ENCODE data around the gene UBQLN4. TPM values are rescaled to one million over a fixed set of nuclear protein-coding genes. Genes with fewer than 3 reads are reported as not detected.
"Not testable (repeated sequence)": the region's sequence is repeated elsewhere in the genome, so short reads cannot be mapped to it uniquely, and the experiment has no call there.

UBQLN4 gene
- total RNA-seq, 1 donor from 2014 or later: 25.9 TPM

DNA sequence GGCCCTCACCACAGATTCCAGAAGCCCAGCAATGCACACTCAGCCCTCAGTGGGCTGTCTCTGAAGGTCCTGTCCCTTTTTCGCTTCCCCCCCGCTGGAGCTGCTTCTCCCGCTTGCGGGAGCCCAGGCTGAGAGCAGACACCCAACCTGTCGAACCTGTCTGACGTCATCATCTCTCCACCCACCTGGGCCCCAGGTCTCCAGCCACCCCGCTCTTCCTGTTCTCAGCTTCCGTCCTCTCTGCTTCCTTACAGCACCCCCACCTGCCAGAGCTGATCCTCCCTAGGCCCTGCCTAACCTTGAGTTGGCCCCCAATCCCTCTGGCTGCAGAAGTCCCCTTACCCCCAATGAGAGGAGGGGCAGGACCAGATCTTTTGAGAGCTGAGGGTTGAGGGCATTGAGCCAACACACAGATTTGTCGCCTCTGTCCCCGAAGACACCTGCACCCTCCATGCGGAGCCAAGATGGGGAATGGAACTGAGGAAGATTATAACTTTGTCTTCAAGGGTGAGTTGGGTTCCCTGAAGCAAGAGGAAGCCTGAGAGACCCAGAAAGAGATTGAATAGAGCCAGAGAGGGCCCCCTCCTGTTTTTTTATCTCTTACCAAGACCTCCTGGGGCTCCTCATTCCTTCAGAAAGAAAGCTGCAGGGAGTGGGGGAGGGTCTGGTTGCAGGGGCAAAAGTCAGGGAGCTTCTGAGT, 7.5 kb upstream of the UBQLN4 start, which contains the start of gene RAB25:
RAB25 (plus strand) TSS at position 224 of the 700 bp plus-strand sequence; CDS start at position 465, 241 bp downstream.
- no peak for DNase-seq

DNA sequence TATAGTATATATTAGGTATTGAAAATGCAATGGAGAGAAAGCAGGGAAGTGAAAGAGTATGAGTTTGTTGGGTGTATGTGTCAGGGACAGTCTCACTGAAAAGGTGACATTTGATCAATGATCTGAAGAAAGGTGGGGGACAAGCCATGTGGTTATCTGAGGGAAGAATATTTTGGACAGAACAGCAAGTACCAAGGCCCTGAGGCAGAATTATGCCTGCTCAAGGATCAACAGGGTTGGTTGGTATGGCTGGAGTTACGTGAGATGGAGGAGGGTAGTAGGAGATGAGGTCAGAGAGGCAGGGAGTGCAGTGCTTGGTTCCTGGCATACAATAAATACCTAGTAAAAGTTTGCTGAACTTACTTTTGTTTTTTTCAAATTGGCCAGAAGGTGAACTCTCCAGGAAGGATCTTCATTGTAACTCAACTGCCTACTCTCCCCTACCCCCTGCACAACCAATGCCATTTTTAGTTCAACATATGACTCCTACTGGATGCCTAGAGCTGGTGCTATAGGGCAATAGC, 2.8 kb upstream of the UBQLN4 start:
- DNase-seq: no peak

GRCh38 chr1:156055281-156056048, 1.9 kb upstream of the UBQLN4 start:
- DNase-seq: no peak

GRCh38 chr1:156054500-156055280, 1.1 kb upstream of the UBQLN4 start, which contains the start of gene LAMTOR2:
Gene LAMTOR2 (plus strand): TSS chr1:156054782. CDS start chr1:156054890, 108 bp downstream.
- peak; percentile 98 for DNase-seq

DNA sequence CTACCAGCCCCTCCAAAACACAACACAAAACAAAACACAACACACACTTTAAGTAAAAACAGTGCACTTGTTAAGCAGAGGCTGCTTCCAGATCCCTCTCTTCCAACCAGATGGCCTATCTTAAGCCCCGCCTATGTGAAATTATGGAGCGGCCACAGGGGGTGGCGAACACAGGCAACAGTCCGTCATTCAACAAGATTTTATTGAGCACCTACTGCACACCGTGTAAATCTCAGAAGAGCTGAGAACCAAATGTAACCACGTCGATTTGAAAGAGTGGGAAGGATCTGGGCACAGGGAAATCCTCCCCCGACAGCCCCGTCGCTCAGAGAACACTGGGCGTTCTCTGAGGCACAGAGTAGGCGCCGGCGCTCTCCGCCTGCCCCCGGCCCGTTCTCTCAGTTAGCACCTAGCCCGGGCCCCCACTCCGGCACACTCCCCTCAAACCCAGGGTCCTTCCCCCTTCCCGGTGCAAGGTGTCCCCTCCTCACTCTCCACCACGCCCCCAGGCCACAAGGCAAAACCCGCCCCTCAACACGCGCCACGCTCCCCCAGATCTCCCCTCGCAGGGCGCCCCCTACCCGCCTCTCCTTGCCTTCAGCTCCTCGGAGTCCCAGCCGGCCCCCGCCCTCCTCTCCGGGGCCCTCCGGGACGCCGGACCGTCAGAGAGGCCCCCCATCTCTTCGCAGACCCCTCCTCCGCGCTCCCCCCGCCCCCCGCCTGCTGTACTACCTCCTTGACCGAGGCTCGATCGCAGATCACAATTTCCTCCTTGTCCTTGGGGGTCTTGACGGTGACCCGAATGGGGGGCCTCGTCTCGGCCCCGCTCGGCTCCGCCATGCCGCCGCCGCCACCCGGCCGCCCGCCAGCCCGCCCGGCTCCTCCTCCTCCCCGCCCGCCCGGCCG, 483 bp downstream of the UBQLN4 start:
- peak; percentile 51 for DNase-seq

DNA sequence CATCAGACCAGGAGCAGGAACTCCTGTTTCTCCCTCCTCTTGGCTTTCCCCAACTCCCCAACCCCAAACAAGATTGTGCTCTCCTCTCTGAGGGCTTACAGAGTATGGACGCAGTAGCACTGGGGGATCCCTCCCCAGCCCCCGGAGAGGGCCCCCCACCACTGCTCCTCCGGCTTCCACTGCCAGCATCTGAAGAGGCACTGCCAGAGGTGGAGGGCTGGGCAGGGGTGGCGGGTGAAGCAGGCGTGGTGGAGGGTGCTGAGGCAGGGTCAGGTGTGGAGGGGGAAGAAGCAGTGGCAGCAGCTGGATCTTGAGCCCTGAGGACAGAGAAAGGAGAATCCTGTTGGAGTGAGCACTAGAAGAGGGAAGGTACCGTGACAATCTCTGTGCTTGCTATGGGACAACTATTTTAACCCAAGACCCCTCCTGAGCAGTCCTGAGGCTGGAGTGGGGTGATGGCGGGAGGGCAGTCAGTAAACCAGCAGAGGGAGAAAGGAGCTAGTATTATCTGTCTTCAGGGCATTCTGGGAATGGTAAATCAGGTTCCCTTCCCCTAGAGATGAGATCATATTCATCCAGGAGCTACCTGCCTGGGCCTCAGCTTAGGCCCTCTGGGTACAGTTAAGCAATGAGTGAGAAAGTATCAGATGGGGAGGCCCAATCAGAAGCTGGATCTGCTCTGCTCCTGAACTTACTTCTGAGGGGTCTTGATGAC, 2.4 kb downstream of the UBQLN4 start:
- no peak for DNase-seq

GRCh38 chr1:156050376-156050775, 3.2 kb downstream of the UBQLN4 start:
- DNase-seq: peak; percentile 24

- DNase-seq: no peak
These were observed 4.8 kb downstream of the UBQLN4 start for GRCh38 chr1:156048663-156049258.

- no peak for DNase-seq
These were observed 8.5 kb downstream of the UBQLN4 start for GRCh38 chr1:156045076-156045475.

GRCh38 chr1:156042828-156043227, 10.8 kb downstream of the UBQLN4 start:
- DNase-seq: no peak

GRCh38 chr1:156034991-156035390, 18.6 kb downstream of the UBQLN4 start:
- not testable (repeated sequence) for DNase-seq

- DNase-seq: no peak
These were observed 20.6 kb downstream of the UBQLN4 start for GRCh38 chr1:156033011-156033410.

GRCh38 chr1:156026588-156026987, 27.0 kb downstream of the UBQLN4 start:
- DNase-seq: no peak

DNA sequence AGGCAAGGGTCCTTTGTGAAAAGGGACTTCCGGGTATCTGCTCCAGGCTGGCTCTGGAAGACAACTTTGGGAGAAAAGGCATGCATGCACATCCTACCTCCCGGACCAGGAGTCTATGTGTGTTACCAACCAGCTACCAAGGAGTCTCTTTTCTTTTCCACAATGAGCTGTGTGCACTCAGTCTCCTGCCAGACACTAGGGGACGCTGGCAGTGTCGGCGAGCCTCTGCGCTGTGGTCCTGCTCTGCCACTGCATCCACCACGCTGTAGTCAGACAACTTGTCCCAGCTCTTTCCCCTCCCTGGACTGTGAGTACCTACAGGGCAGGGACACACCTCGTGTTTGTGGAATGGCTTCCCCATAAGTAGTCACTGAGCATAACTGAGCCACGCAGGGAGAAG, 27.7 kb downstream of the UBQLN4 start:
- DNase-seq: no peak

DNA sequence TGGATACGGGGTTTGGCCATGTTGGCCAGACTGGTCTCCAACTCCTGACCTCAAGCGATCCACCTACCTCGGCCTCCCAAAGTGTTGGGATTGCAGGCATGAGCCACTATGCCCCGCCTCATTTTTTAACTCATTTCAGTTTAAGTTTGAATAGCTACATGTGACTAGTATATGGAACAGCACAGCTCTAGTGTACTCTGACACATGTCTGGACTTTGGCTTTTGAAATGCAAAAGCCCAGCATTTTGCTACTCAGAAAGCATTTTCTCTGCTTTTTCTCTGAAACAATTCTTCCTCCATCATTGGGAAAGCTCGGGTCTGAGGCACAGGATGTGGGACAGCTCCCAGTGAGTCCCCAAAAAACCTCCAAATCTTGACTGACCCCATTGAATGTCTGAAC, 28.8 kb downstream of the UBQLN4 start:
- no peak for DNase-seq

GRCh38 chr1:156021954-156022353, 31.6 kb downstream of the UBQLN4 start:
- no peak for DNase-seq

DNA sequence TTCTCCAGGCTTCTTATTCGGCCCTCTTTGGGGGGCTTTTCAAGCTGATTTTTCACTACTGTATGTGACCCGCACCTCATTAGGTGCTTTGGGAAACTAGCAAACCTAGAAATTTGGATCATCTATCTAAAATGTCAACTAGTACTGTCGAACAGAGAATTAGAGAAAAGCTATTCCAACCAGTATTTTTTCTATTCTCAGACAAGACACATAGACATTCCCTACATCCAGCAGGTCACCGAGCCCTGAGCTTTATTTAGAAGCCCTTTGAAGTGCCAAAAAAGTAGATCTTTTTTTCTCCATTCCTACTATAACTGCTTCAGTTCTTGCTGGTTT, 32.5 kb downstream of the UBQLN4 start:
- no peak for DNase-seq

- peak; percentile 90 for DNase-seq
These were observed 33.1 kb downstream of the UBQLN4 start, which contains the start of gene SSR2 for GRCh38 chr1:156020293-156021092. Gene SSR2 (minus strand): TSS chr1:156020951. CDS start chr1:156020167, 784 bp downstream.

GRCh38 chr1:156019946-156020292, 33.7 kb downstream of the UBQLN4 start:
- DNase-seq: no peak

- DNase-seq: no peak
These were observed 38.8 kb downstream of the UBQLN4 start for GRCh38 chr1:156014829-156015228.
